HepG2 (cell line): ENCODE measurements around the gene CHST12. TPM values are rescaled to one million over a fixed set of nuclear protein-coding genes. Genes with fewer than 3 reads are reported as not detected.
A peak's percentile ranks its signal among the peaks of the same experiment; 100 is the strongest.

ENCODE experiments used
- ATAC-seq: fragments of 200-7000 bp; cut with Tn5 transposase; 3 replicates; pipeline ENCODE4 v1.9.1; 2020; ENCODE audit warnings: mild to moderate bottlenecking, moderate library complexity
- BruUV-seq: library from RNA; stranded (reverse); fragments of 400-500 nt; replicated peaks from 2 replicates; lab custom pipeline; 2021; lab: Mats Ljungman, UMichigan
- CTCF ChIA-PET: fragments of 300-600 bp; formaldehyde crosslinking; extraction: SDS; loops from one replicate; lab custom pipeline; 2021; ENCODE audit warnings: low total read pairs, inconsistent platforms, low intra/inter-chr PET ratio; lab: Yijun Ruan, JAX
- POLR2A ChIA-PET: fragments of 350-600 bp; sonication (Branson Sonifier 250); formaldehyde crosslinking; loops from one replicate; lab custom pipeline; 2020; ENCODE audit warnings: antibody characterized with exemption, inconsistent platforms; lab: Yijun Ruan, JAX
- DNase-seq: peaks from one replicate; pipeline ENCODE4 v3.0.0-alpha.2; 2015; ENCODE audit warnings: low spot score
- FAIRE-seq: peaks from 3 replicates; lab custom pipeline; 2011; peaks lifted over from hg19 to GRCh38; lab: Jason Lieb, UNC
- H2AFZ ChIP-seq: one replicate; pipeline ENCODE4 v1.6.1; 2011; ENCODE audit warnings: low read length, inconsistent platforms
- H3K27ac ChIP-seq: fragments of 300-600 bp; 3 replicates; pipeline ENCODE4 v1.8.0; 2011; ENCODE audit warnings: mixed run types, mild to moderate bottlenecking, mixed read lengths, low read length, inconsistent platforms; ENCODE audit not compliant: insufficient read depth; ENCODE audit errors: extremely low read length
- H3K27me3 ChIP-seq, 2 experiments: fragments of 200-600 bp in 1 of 2; 2 replicates in 1 of 2; 3 replicates in 1 of 2; pipeline versions ENCODE4 v1.6.0 to v1.8.0; 2011; ENCODE audit warnings: low read length in 2 of 2, mild to moderate bottlenecking in 2 of 2, moderate library complexity in 2 of 2, inconsistent platforms in 1 of 2; ENCODE audit not compliant: insufficient read depth in 2 of 2, control insufficient read depth in 1 of 2
- H3K36me3 ChIP-seq, 2 experiments: fragments of 200-600 bp in 1 of 2; replicated peaks in 1 of 2; 2 replicates in 1 of 2; 3 replicates in 1 of 2; pipeline versions ENCODE4 v1.5.1 to v1.8.0; 2011; ENCODE audit warnings: low read length in 2 of 2, inconsistent platforms in 1 of 2; ENCODE audit not compliant: insufficient read depth in 2 of 2, control insufficient read depth in 1 of 2
- H3K4me1 ChIP-seq: 2 replicates; pipeline ENCODE4 v1.5.1; 2012; ENCODE audit warnings: low read length, inconsistent platforms; ENCODE audit not compliant: insufficient read depth
- H3K4me2 ChIP-seq: 2 replicates; pipeline ENCODE4 v1.6.0; 2011; ENCODE audit warnings: low read depth, low read length, inconsistent platforms
- H3K4me3 ChIP-seq, 3 experiments: fragments of 200-600 bp in 1 of 3; sonication (generic), shearing (Covaris generic) in 1 of 3; replicated peaks in 1 of 3; 2 replicates each; pipeline ENCODE4 v1.5.1; 2011 to 2016; ENCODE audit warnings: low read length in 3 of 3, inconsistent platforms in 2 of 3, low read depth in 2 of 3, mild to moderate bottlenecking in 2 of 3, control low read depth in 1 of 3, mixed read lengths in 1 of 3; ENCODE audit not compliant: insufficient read depth in 1 of 3
- H3K79me2 ChIP-seq: one replicate; pipeline ENCODE4 v1.6.1; 2011; ENCODE audit warnings: low read length, inconsistent platforms; ENCODE audit not compliant: insufficient read depth
- H3K9ac ChIP-seq: 2 replicates; pipeline ENCODE4 v1.6.0; 2011; ENCODE audit warnings: mild to moderate bottlenecking, low read depth, low read length, inconsistent platforms; ENCODE audit not compliant: insufficient read depth
- H3K9me3 ChIP-seq: 2 replicates; pipeline ENCODE4 v1.5.1; 2012; ENCODE audit warnings: mild to moderate bottlenecking, low read length
- H4K20me1 ChIP-seq: 2 replicates; pipeline ENCODE4 v1.6.0; 2011; ENCODE audit warnings: inconsistent platforms, mild to moderate bottlenecking, low read length, moderate library complexity; ENCODE audit not compliant: insufficient read depth
- AGO2 ChIP-seq: fragments of 200-400 bp; formaldehyde crosslinking; optimal IDR thresholded peaks from 2 replicates; pipeline ENCODE3; 2017; ENCODE audit warnings: mild to moderate bottlenecking, low read depth, low read length, moderate library complexity
- ATAD3A ChIP-seq: sonication (generic); formaldehyde crosslinking; IDR thresholded peaks from 2 replicates; pipeline ENCODE4 v1.4.0; 2020; ENCODE audit warnings: missing genetic modification reagents
- CEBPB ChIP-seq: IDR thresholded peaks from 2 replicates; pipeline ENCODE4 v1.6.1; 2011; ENCODE audit warnings: low read depth, low read length, improper control_type of control experiment, borderline replicate concordance
- KDM2A ChIP-seq: sonication (generic); formaldehyde crosslinking; IDR thresholded peaks from 2 replicates; pipeline ENCODE4 v1.4.0; 2020; ENCODE audit warnings: low read depth, missing genetic modification reagents, borderline replicate concordance
- KDM3A ChIP-seq: IDR thresholded peaks from 2 replicates; pipeline ENCODE4 v1.6.1; 2018; ENCODE audit warnings: low read depth, missing compliant biosample characterization
- MBNL3 ChIP-seq: fragments of 250-450 bp; sonication (Bioruptor Pico); conservative IDR thresholded peaks from 2 replicates; pipeline ENCODE4 v1.8.0; 2022; ENCODE audit warnings: mild to moderate bottlenecking, inconsistent platforms
- ZNF326 ChIP-seq: sonication (generic); formaldehyde crosslinking; IDR thresholded peaks from 2 replicates; pipeline ENCODE4 v1.4.0; 2020; ENCODE audit warnings: missing genetic modification reagents, borderline replicate concordance
- WGBS: methylation state at CpG from one replicate; pipeline ENCODE4 v1.1.6; 2017; ENCODE audit warnings: low lambda C conversion rate; 5-methylcytosine and 5-hydroxymethylcytosine counted together
- in situ Hi-C: cut with HindIII; loops from 2 replicates; pipeline ENCODE4 v1.10.0; 2017; ENCODE audit warnings: low pct_unique_long_range_greater_than_20kb; ENCODE audit not compliant: extremely low pct_ligation_motif_present
- intact Hi-C: fragments of 100-400 bp; cut with micrococcal nuclease; formaldehyde crosslinking; loops from one replicate; pipeline ENCODE4 v1.10.0; 2022; ENCODE audit not compliant: unreplicated experiment
- polyA plus RNA-seq, 8 experiments: library from polyadenylated mRNA; depleted of rRNA in 3 of 8; stranded (reverse) in 7 of 8; unstranded in 1 of 8; fragments of >200 nt; fragmentation: Illumina TruSeq in 4 of 8; extraction: Trizol in 4 of 8; gene quantifications; 2 replicates each; pipeline versions ENCODE4 v1.2.1 to v1.2.3, GENCODE V29; 2011 to 2016; ENCODE audit warnings: low read depth in 4 of 8, missing spikeins in 1 of 8, mixed read lengths in 1 of 8; ENCODE audit not compliant: insufficient read depth in 1 of 8
- total RNA-seq, 5 experiments: library from RNA; depleted of rRNA; stranded (reverse); fragments of >200 nt; fragmentation: Illumina TruSeq; extraction: Trizol; gene quantifications; 2 replicates each; pipeline ENCODE4 v1.2.3, GENCODE V29; 2016; ENCODE audit warnings: low read depth in 1 of 5
- TF ChIP-seq, protein P1 (sequence below): IDR thresholded peaks from 2 replicates; pipeline ENCODE4 v1.6.1; 2016; ENCODE audit warnings: control low read depth
- TF ChIP-seq, protein P2 (sequence below): sonication (generic); formaldehyde crosslinking; IDR thresholded peaks from 2 replicates; pipeline ENCODE4 v1.4.0; 2020; ENCODE audit warnings: missing genetic modification reagents
- TF ChIP-seq, protein P3 (sequence below): sonication (generic); formaldehyde crosslinking; IDR thresholded peaks from 2 replicates; pipeline ENCODE4 v1.4.0; 2020; ENCODE audit warnings: missing genetic modification reagents

Gene CHST12
- total and polyA plus RNA-seq, 2 of the 13 experiments (the other 11 are each of a cell fraction or from before 2014, with no cell fraction given) = 6.4 to 15.8 TPM

DNA sequence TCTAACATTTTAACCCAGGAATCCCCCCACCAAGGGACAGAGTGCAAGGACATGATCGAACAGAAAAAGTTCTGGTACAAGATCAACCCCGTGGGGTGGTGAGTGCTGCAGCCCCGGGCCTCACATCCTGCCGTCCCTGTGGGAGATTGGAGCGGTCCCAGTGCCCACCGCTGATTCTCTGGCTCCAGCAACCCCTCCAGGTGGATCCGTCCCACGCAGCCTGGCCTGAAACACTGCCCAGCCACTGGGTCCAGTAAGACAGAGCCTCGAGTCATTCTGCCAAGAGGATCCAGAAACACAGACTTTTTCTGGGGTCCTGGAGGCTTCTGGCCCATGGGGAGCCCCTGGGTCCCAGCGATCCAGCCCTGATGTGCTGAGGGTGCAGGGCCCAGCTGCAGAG lies 43.3 kb downstream of the CHST12 start:
- Histone ChIP-seq H3K27ac (no peak overlapping the region), H3K4me3 (no peak overlapping the region), H3K9me3 (no peaks in the 10 kb centered on the region), H2AFZ (no peak overlapping the region), H3K27me3 (no peaks in the 10 kb centered on the region; a peak in 1 of 5 replicates), H3K36me3 (no peaks in the 10 kb centered on the region), H3K9ac (no peak overlapping the region), H3K79me2 (no peaks in the 10 kb centered on the region), H3K4me1 (peaks cover 24% of the 10 kb centered on the region), H4K20me1 (no peaks in the 10 kb centered on the region), H3K4me2 (no peak overlapping the region)
- no peak for TF ChIP-seq ZNF326 (CRISPR knock-in tag)
- TF ChIP-seq AGO2 = peak; percentile 30
- CTCF ChIA-PET = no interaction called here
- BruUV-seq = no TSS peak
- 91% methylated on average over 5 of the region's 10 CpGs for WGBS
- no peak for DNase-seq
- in situ Hi-C loops (no loop called here), intact Hi-C loops (no loop called here)
- POLR2A ChIA-PET = no interaction called here
- no peak for ATAC-seq
- FAIRE-seq = no peak

DNA sequence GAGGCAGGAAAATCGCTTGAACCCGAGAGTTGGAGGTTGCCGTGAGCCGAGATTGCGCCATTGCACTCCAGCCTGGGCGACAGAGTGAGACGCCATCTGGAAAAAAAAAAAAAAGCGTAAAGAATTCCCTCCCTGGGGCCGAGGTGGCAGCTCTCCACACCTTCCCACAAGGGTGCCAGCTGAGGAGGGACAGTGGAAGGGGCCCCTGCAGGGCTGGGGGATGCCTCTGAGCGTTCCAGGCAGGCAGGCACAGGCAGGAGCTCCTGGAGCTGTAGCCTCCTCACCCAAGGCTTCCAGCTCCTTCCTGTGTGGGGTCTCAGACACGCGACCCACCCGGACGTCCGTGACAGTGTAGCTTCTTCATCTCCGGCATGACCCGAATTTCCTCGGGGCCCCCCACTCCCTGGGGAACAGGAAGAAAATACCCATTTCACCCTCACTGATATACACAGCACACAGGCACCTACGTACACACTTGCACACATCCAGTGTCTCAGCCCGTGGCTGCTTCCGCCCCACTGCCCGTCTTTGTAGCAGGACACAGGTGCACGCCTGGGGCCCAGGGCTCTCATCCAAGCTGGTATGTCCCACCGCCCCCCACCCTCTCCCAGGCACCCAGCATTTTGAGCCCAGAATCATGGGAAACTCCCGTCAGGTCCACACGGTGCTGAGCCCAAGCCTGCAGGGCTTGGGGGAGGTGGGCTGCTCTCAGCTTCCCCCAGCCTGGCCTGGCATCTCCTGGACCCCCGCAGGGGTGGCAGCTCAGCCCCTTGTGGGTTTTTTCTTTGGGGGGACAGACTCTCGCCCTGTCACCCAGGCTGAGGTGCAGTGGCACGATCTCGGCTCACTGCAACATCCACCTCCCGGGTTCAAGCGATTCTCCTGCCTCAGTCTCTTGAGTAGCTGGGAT lies 47.0 kb downstream of the CHST12 start:
- H3K36me3 ChIP-seq = no peaks in the 10 kb centered on the region
- ChIA-PET POLR2A (interaction anchor here (0.7 to 1.9 kb wide), 7 partner anchors 13 to 50 kb away, joined by 3 to 22 read pairs (median 3); partner anchors contain the start of gene CHST12), CTCF (interaction anchor here (0.7 to 2.5 kb wide), 3 partner anchors 16 to 231 kb away, joined by 3 to 24 read pairs (median 6); no protein-coding TSS in a partner anchor)
- no peaks in the 10 kb centered on the region; a peak in 1 of 5 replicates for H3K27me3 ChIP-seq
- DNase-seq (no peak), FAIRE-seq (no peak), ATAC-seq (peak; percentile 12)
- peak overlapping the region; percentile 57 for H3K4me2 ChIP-seq
- intact Hi-C loops (loop anchor here (1.0 to 5.0 kb wide), 2 partner anchors 19 to 232 kb away; no protein-coding TSS in a partner anchor), in situ Hi-C loops (no loop called here)
- no TSS peak for BruUV-seq
- H4K20me1 ChIP-seq = no peaks in the 10 kb centered on the region
- no peaks in the 10 kb centered on the region for H3K9me3 ChIP-seq
- H3K27ac ChIP-seq = no peak overlapping the region
- H3K79me2 ChIP-seq = no peaks in the 10 kb centered on the region
- no peak overlapping the region for H2AFZ ChIP-seq
- H3K4me1 ChIP-seq = peaks cover 37% of the 10 kb centered on the region
- no peak overlapping the region for H3K9ac ChIP-seq
- whole genome bisulfite sequencing = 17% methylated on average over 20 of the region's 32 CpGs
- H3K4me3 ChIP-seq = peak overlapping the region in 2 of 3 experiments; percentile 11 to 33; a peak in 1 of 6 replicates
- TF ChIP-seq KDM3A (CRISPR knock-in tag) (0 out of 2 replicates have a peak, but pooled peaks have one; percentile 11), KDM2A (peak; percentile 26; the same call in 1 of the 2 replicates), MBNL3 (no peak), CEBPB (0 out of 2 replicates have a peak, but pooled peaks have one; percentile 24), ATAD3A (no peak)
- TF ChIP-seq, protein P1, sequence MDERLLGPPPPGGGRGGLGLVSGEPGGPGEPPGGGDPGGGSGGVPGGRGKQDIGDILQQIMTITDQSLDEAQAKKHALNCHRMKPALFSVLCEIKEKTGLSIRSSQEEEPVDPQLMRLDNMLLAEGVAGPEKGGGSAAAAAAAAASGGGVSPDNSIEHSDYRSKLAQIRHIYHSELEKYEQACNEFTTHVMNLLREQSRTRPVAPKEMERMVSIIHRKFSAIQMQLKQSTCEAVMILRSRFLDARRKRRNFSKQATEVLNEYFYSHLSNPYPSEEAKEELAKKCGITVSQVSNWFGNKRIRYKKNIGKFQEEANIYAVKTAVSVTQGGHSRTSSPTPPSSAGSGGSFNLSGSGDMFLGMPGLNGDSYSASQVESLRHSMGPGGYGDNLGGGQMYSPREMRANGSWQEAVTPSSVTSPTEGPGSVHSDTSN (CRISPR knock-in tag) = no peak
- TF ChIP-seq, protein P2, sequence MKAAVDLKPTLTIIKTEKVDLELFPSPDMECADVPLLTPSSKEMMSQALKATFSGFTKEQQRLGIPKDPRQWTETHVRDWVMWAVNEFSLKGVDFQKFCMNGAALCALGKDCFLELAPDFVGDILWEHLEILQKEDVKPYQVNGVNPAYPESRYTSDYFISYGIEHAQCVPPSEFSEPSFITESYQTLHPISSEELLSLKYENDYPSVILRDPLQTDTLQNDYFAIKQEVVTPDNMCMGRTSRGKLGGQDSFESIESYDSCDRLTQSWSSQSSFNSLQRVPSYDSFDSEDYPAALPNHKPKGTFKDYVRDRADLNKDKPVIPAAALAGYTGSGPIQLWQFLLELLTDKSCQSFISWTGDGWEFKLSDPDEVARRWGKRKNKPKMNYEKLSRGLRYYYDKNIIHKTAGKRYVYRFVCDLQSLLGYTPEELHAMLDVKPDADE (CRISPR knock-in tag) = 0 out of 2 replicates have a peak, but pooled peaks have one; percentile 18
- TF ChIP-seq, protein P3, sequence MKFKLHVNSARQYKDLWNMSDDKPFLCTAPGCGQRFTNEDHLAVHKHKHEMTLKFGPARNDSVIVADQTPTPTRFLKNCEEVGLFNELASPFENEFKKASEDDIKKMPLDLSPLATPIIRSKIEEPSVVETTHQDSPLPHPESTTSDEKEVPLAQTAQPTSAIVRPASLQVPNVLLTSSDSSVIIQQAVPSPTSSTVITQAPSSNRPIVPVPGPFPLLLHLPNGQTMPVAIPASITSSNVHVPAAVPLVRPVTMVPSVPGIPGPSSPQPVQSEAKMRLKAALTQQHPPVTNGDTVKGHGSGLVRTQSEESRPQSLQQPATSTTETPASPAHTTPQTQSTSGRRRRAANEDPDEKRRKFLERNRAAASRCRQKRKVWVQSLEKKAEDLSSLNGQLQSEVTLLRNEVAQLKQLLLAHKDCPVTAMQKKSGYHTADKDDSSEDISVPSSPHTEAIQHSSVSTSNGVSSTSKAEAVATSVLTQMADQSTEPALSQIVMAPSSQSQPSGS = no peak
